Loucy (cell line): ENCODE measurements around the gene ERRFI1.
"Not testable (repeated sequence)": the region's sequence is repeated elsewhere in the genome, so short reads cannot be mapped to it uniquely, and the experiment has no call there.

Source experiments
- H2AFZ ChIP-seq: fragments of 200-600 bp; sonication (generic); 2 replicates; pipeline ENCODE4 v1.6.0; 2016; ENCODE audit warnings: antibody characterized with exemption, mild to moderate bottlenecking, low read length, moderate library complexity
- H3F3A ChIP-seq: fragments of 200-600 bp; 2 replicates; pipeline ENCODE4 v1.6.0; 2016; ENCODE audit warnings: antibody characterized with exemption, low read depth, mild to moderate bottlenecking
- H3K27me3 ChIP-seq: fragments of 200-600 bp; sonication (generic); 2 replicates; pipeline ENCODE4 v1.6.1; 2014; ENCODE audit warnings: low read length, mild to moderate bottlenecking; ENCODE audit not compliant: insufficient read depth, poor library complexity, severe bottlenecking
- H3K36me3 ChIP-seq: fragments of 200-600 bp; sonication (generic); 2 replicates; pipeline ENCODE4 v1.6.1; 2016; ENCODE audit warnings: low read length; ENCODE audit not compliant: insufficient read depth
- H3K4me1 ChIP-seq: fragments of 200-600 bp; sonication (generic); 2 replicates; pipeline ENCODE4 v1.5.1; 2014; ENCODE audit warnings: low read length, mild to moderate bottlenecking; ENCODE audit not compliant: insufficient read depth, poor library complexity, severe bottlenecking
- H3K4me2 ChIP-seq: fragments of 200-600 bp; sonication (generic); 2 replicates; pipeline ENCODE4 v1.6.0; 2014; ENCODE audit warnings: antibody characterized with exemption, low read length, low read depth, mild to moderate bottlenecking; ENCODE audit not compliant: poor library complexity, severe bottlenecking
- H3K4me3 ChIP-seq: fragments of 200-600 bp; sonication (generic); 2 replicates; pipeline ENCODE4 v1.5.1; 2014; ENCODE audit warnings: low read length, mild to moderate bottlenecking, mixed read lengths; ENCODE audit not compliant: poor library complexity, severe bottlenecking
- H3K79me2 ChIP-seq: fragments of 200-600 bp; sonication (generic); 2 replicates; pipeline ENCODE4 v1.6.1; 2014; ENCODE audit warnings: low read length; ENCODE audit not compliant: insufficient read depth
- H3K9ac ChIP-seq: fragments of 200-600 bp; sonication (generic); 2 replicates; pipeline ENCODE4 v1.6.0; 2014; ENCODE audit warnings: mild to moderate bottlenecking, low read depth, low read length, moderate library complexity; ENCODE audit not compliant: poor library complexity, severe bottlenecking
- H3K9me2 ChIP-seq: fragments of 200-600 bp; sonication (generic); replicated peaks from 2 replicates; pipeline ENCODE4 v1.6.1; 2016; ENCODE audit warnings: low read depth, low read length, mixed read lengths
- H3K9me3 ChIP-seq: fragments of 200-600 bp; sonication (generic); 2 replicates; pipeline ENCODE4 v1.6.1; 2014; ENCODE audit warnings: mild to moderate bottlenecking, antibody characterized with exemption, low read length, low read depth; ENCODE audit not compliant: insufficient read depth
- H4K20me1 ChIP-seq: fragments of 200-600 bp; sonication (generic); 2 replicates; pipeline ENCODE4 v1.6.0; 2014; ENCODE audit warnings: antibody characterized with exemption, low read length, mild to moderate bottlenecking; ENCODE audit not compliant: insufficient read depth, poor library complexity, severe bottlenecking
- EZH2phosphoT487 ChIP-seq: fragments of 200-600 bp; IDR thresholded peaks from 2 replicates; pipeline ENCODE4 v1.6.1; 2018; ENCODE audit warnings: antibody characterized with exemption, mild to moderate bottlenecking, moderate library complexity, borderline replicate concordance
- TF ChIP-seq, protein P1 (sequence below): fragments of 200-600 bp; sonication (generic); conservative IDR thresholded peaks from 2 replicates; pipeline ENCODE4 v1.5.1; 2014; ENCODE audit warnings: mild to moderate bottlenecking, antibody characterized with exemption, low read length

Gene ERRFI1

GRCh38 chr1:7964476-7964875 is 61.6 kb downstream of the ERRFI1 start:
- Histone ChIP-seq H4K20me1 (peaks cover 20% of the 10 kb centered on the region), H3K9me2 (no peaks in the 10 kb centered on the region), H3K27me3 (no peaks in the 10 kb centered on the region), H3K9ac (peak overlapping the region; percentile 22), H2AFZ (no peak overlapping the region), H3K4me1 (peaks cover 46% of the 10 kb centered on the region), H3K9me3 (no peaks in the 10 kb centered on the region), H3F3A (no peaks in the 10 kb centered on the region), H3K4me3 (peak overlapping the region; percentile 42), H3K36me3 (peaks cover 25% of the 10 kb centered on the region), H3K4me2 (peak overlapping the region; percentile 96), H3K79me2 (peaks cover 85% of the 10 kb centered on the region)
- TF ChIP-seq, protein P1, sequence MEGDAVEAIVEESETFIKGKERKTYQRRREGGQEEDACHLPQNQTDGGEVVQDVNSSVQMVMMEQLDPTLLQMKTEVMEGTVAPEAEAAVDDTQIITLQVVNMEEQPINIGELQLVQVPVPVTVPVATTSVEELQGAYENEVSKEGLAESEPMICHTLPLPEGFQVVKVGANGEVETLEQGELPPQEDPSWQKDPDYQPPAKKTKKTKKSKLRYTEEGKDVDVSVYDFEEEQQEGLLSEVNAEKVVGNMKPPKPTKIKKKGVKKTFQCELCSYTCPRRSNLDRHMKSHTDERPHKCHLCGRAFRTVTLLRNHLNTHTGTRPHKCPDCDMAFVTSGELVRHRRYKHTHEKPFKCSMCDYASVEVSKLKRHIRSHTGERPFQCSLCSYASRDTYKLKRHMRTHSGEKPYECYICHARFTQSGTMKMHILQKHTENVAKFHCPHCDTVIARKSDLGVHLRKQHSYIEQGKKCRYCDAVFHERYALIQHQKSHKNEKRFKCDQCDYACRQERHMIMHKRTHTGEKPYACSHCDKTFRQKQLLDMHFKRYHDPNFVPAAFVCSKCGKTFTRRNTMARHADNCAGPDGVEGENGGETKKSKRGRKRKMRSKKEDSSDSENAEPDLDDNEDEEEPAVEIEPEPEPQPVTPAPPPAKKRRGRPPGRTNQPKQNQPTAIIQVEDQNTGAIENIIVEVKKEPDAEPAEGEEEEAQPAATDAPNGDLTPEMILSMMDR, result no peak
- TF ChIP-seq EZH2phosphoT487, result no peak

DNA sequence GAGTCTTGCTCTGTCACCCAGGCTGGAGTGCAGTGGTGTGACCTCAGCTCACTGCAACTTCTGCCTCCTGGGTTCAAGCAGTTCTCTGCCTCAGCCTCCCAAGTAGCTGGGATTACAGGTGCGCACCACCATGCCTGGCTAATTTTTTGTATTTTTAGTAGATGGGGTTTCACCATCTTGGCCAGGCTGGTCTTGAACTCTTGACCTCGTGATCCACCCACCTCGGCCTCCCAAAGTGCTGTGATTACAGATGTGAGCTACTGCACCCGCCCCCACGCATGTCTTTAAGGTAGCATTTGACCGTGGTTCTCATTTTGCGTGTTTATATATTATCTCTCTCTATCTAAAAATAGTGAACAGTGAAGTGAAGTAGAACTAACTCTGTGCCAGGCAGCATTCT is 62.3 kb downstream of the ERRFI1 start:
- Histone ChIP-seq H3K79me2 (peaks cover 80% of the 10 kb centered on the region), H3K4me2 (peak overlapping the region; percentile 96)

DNA sequence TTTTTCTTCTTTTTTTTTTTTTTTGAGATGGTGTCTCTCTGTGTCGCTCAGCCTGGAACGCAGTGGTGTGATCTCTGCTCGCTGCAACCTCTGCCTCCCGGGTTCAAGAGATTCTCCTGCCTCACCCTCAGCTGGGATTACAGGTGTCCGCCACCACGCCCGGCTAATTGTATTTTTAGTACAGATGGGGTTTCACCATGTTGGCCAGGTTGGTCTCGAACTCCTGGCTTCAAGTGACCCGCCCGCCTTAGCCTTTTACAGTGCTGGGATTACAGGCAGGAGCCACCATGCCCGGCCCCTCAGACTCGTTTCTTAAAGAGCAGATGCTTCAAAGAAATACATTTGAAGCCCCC is 62.8 kb downstream of the ERRFI1 start:
- H3K9me2 ChIP-seq, H3K27me3 ChIP-seq, H3K9me3 ChIP-seq, H2AFZ ChIP-seq, H3F3A ChIP-seq: not testable (repeated sequence)
- Histone ChIP-seq H3K4me2 (peak overlapping the region; percentile 96), H3K4me3 (peak overlapping the region; percentile 91), H3K36me3 (peaks cover 15% of the 10 kb centered on the region; the same call in 1 of the 2 replicates), H3K9ac (peak overlapping the region; percentile 85), H3K4me1 (peaks cover 46% of the 10 kb centered on the region), H3K79me2 (peaks cover 75% of the 10 kb centered on the region), H4K20me1 (peaks cover 15% of the 10 kb centered on the region)

More for the DNA sequence above, 62.3 kb downstream of the ERRFI1 start:
- Histone ChIP-seq H3K4me3 (peak overlapping the region; percentile 42), H3K4me1 (peaks cover 46% of the 10 kb centered on the region), H4K20me1 (peaks cover 15% of the 10 kb centered on the region), H3K36me3 (peaks cover 19% of the 10 kb centered on the region; the same call in 1 of the 2 replicates)
- not testable (repeated sequence) for H3K27me3 ChIP-seq, H3K9me2 ChIP-seq, H3F3A ChIP-seq, H3K9ac ChIP-seq, H3K9me3 ChIP-seq, H2AFZ ChIP-seq

GRCh38 chr1:7962636-7963377 is 63.3 kb downstream of the ERRFI1 start:
- Histone ChIP-seq H3K27me3 (no peaks in the 10 kb centered on the region), H3K9me2 (no peaks in the 10 kb centered on the region), H4K20me1 (peaks cover 15% of the 10 kb centered on the region), H3K4me2 (peak overlapping the region; percentile 96), H3K4me3 (peak overlapping the region; percentile 91), H3K36me3 (peaks cover 15% of the 10 kb centered on the region; the same call in 1 of the 2 replicates), H3K4me1 (peaks cover 46% of the 10 kb centered on the region), H2AFZ (no peak overlapping the region), H3F3A (no peaks in the 10 kb centered on the region), H3K9ac (peak overlapping the region; percentile 85), H3K9me3 (no peaks in the 10 kb centered on the region), H3K79me2 (peaks cover 71% of the 10 kb centered on the region)
- TF ChIP-seq EZH2phosphoT487, result no peak
- TF ChIP-seq, protein P1, result no peak
